KMS-11 (cell line): ENCODE measurements around the gene VAV2.

Experiments used
- H2AFZ ChIP-seq: fragments of 200-600 bp; sonication (generic); 2 replicates; pipeline ENCODE4 v1.6.1; 2016; ENCODE audit warnings: antibody characterized with exemption, mixed run types, low read depth
- H3K27ac ChIP-seq: fragments of 200-600 bp; sonication (generic); 2 replicates; pipeline ENCODE4 v1.6.1; 2016; ENCODE audit warnings: mild to moderate bottlenecking, mixed run types
- H3K27me3 ChIP-seq: fragments of 200-600 bp; sonication (generic); 2 replicates; pipeline ENCODE4 v1.6.1; 2017; ENCODE audit warnings: mild to moderate bottlenecking, low read depth, mixed run types, moderate library complexity; ENCODE audit not compliant: insufficient read depth
- H3K36me3 ChIP-seq: fragments of 200-600 bp; sonication (generic); 2 replicates; pipeline ENCODE4 v1.6.1; 2017; ENCODE audit warnings: mild to moderate bottlenecking, mixed run types; ENCODE audit not compliant: insufficient read depth
- H3K4me1 ChIP-seq: fragments of 200-600 bp; sonication (generic); 2 replicates; pipeline ENCODE4 v1.6.1; 2016; ENCODE audit warnings: mild to moderate bottlenecking, low read depth, mixed run types; ENCODE audit not compliant: poor library complexity, severe bottlenecking
- H3K4me2 ChIP-seq: fragments of 200-600 bp; sonication (generic); 2 replicates; pipeline ENCODE4 v1.7.0; 2016; ENCODE audit warnings: mild to moderate bottlenecking, mixed run types
- H3K4me3 ChIP-seq: fragments of 200-600 bp; sonication (generic); IDR thresholded peaks from 2 replicates; pipeline ENCODE4 v1.6.1; 2017; ENCODE audit warnings: low read depth, low read length, mixed read lengths; ENCODE audit not compliant: insufficient read depth
- H3K79me2 ChIP-seq: fragments of 200-600 bp; sonication (generic); 2 replicates; pipeline ENCODE4 v1.6.1; 2016; ENCODE audit warnings: low read depth, mixed run types; ENCODE audit not compliant: insufficient read depth
- H3K9ac ChIP-seq: fragments of 200-600 bp; sonication (generic); 2 replicates; pipeline ENCODE4 v1.6.1; 2016; ENCODE audit warnings: mild to moderate bottlenecking, mixed run types
- H4K20me1 ChIP-seq: fragments of 200-600 bp; sonication (generic); 2 replicates; pipeline ENCODE4 v1.6.1; 2016; ENCODE audit warnings: mild to moderate bottlenecking, mixed run types; ENCODE audit not compliant: insufficient read depth
- TF ChIP-seq, protein P1 (sequence below): fragments of 200-600 bp; sonication (generic); conservative IDR thresholded peaks from 2 replicates; pipeline ENCODE4 v1.6.1; 2017; ENCODE audit warnings: low read depth, mild to moderate bottlenecking, antibody characterized with exemption, low read length, moderate library complexity, mixed read lengths

Gene VAV2

DNA sequence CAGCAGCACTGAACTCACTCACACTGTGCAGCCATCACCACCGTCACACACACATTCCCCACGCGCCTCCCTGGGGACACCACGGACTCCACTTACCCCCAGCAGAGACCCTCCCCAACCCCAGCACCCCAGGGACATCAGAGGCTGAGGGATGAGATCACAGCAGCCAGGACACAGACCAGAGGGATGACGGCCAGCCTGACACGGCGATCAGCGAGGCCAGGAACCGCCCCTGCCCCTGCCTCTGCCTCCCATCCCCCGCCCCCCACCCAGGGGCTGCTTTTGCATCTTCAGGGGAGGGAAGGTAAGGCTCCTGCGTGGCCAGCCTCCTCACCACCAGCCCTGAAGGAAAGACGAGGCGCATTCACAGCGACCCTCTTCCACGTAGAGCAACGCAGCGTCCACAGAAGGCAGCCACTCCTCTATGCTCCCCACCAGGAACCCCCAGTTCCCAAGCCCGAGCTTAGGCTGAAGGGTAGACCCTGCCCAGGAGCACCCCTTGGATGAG lies 104.5 kb downstream of the VAV2 start:
- Histone ChIP-seq H3K4me1 (no peaks in the 10 kb centered on the region), H3K27ac (no peak overlapping the region)
- TF ChIP-seq, protein P1, sequence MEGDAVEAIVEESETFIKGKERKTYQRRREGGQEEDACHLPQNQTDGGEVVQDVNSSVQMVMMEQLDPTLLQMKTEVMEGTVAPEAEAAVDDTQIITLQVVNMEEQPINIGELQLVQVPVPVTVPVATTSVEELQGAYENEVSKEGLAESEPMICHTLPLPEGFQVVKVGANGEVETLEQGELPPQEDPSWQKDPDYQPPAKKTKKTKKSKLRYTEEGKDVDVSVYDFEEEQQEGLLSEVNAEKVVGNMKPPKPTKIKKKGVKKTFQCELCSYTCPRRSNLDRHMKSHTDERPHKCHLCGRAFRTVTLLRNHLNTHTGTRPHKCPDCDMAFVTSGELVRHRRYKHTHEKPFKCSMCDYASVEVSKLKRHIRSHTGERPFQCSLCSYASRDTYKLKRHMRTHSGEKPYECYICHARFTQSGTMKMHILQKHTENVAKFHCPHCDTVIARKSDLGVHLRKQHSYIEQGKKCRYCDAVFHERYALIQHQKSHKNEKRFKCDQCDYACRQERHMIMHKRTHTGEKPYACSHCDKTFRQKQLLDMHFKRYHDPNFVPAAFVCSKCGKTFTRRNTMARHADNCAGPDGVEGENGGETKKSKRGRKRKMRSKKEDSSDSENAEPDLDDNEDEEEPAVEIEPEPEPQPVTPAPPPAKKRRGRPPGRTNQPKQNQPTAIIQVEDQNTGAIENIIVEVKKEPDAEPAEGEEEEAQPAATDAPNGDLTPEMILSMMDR = no peak

DNA sequence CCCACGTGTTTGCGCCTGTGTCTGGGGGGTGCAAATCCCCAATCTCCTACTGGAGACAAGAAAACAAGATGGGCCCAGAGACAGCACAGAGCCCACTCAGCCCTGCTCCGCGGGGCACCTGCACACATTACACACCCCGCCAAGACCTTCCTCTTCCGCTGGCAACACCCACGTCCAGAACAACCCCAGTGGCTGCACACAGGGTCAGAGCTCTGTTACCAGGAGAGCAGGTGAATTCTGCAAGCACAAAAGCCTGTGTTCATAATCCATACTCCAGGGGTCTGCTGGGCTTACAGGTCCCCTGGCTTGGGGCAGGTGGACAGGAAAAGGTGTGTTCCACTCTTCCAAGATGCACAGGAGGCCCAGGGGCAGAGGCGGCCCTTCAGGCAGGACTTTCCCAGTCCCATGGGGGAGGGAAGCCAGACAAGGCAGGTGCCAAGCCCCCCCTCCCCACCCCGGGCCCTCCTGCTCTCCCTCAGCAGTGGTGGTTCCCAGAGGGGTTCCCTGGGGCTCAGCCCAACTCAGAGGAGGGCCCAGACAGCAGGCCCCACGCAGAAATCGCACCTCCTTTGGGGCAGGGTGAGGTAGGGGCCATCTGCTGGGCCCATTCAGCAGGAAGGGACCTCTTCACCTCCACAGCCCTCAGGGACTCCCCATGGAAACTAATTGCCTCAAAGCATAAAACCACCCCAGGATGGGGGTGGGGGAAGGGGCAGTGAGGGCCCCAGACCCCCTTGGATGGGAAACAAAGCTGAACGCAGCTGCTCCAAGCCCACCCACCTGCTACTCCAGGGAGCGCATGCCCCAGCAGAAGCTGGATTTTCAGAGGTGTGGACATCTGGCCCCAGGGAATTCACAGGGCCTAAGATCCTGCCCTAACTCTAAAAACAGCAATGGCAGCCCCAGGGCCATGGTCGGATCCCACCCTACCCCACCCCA lies 105.3 kb downstream of the VAV2 start:
- no peak overlapping the region for H3K4me2 ChIP-seq
- no peak overlapping the region for H3K4me3 ChIP-seq
- H3K27ac ChIP-seq = no peak overlapping the region
- no peaks in the 10 kb centered on the region for H4K20me1 ChIP-seq
- H3K27me3 ChIP-seq = no peaks in the 10 kb centered on the region
- TF ChIP-seq, protein P1 = no peak
- no peak overlapping the region for H2AFZ ChIP-seq
- no peaks in the 10 kb centered on the region for H3K4me1 ChIP-seq
- H3K9ac ChIP-seq = no peak overlapping the region
- H3K79me2 ChIP-seq = no peaks in the 10 kb centered on the region
- H3K36me3 ChIP-seq = no peaks in the 10 kb centered on the region

More for the DNA sequence above, 104.5 kb downstream of the VAV2 start:
- no peaks in the 10 kb centered on the region for H3K79me2 ChIP-seq
- no peak overlapping the region for H3K9ac ChIP-seq
- no peak overlapping the region for H3K4me3 ChIP-seq
- H2AFZ ChIP-seq = no peak overlapping the region
- no peaks in the 10 kb centered on the region for H3K36me3 ChIP-seq
- no peaks in the 10 kb centered on the region for H4K20me1 ChIP-seq
- H3K4me2 ChIP-seq = no peak overlapping the region
- H3K27me3 ChIP-seq = no peaks in the 10 kb centered on the region

DNA sequence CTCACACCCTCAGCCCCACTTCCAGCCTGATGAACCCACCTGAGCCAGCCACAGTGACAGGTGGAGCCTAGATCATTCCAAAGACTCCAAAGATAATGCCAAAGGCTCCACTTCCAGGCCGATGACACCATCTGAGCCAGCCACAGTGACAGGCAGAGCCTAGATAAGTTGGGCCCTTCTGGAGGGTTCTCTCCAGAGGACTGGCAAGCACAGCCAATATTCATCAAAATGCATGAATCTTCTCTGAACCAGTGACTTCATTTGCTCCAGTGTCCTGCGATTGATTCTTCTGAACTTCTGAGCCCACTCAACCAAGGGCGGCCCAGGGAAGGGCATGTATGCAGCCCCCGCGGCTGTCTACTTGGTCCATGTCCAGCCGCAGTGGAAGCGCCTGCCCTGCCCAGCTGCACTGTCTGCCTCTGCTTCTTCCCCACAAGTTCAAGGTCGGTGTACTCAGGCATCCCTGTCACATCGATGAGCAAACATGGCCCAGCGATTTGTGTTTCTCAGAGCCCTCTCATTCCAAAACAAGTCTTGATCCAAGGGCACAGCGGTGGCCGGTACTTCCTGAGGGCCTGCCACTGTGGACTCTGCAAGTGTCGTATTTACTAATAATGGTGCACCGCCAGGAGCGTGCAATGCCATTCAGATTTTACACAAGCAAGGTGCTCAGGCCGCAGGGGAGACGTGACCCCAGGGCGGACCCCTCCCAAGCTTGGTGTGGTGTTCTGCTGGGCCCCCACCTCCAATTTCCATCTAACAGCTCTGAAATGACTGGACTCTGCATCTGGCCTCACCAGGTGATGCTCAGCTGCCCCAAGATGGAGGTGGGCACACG lies 107.0 kb downstream of the VAV2 start:
- no peak overlapping the region for H3K9ac ChIP-seq
- TF ChIP-seq, protein P1 = no peak
- H2AFZ ChIP-seq = no peak overlapping the region
- H3K4me2 ChIP-seq = no peak overlapping the region
- no peaks in the 10 kb centered on the region for H3K79me2 ChIP-seq
- no peak overlapping the region for H3K4me3 ChIP-seq
- H3K27me3 ChIP-seq = no peaks in the 10 kb centered on the region
- H3K27ac ChIP-seq = no peak overlapping the region
- H4K20me1 ChIP-seq = no peaks in the 10 kb centered on the region
- H3K36me3 ChIP-seq = no peaks in the 10 kb centered on the region
- H3K4me1 ChIP-seq = no peaks in the 10 kb centered on the region

DNA sequence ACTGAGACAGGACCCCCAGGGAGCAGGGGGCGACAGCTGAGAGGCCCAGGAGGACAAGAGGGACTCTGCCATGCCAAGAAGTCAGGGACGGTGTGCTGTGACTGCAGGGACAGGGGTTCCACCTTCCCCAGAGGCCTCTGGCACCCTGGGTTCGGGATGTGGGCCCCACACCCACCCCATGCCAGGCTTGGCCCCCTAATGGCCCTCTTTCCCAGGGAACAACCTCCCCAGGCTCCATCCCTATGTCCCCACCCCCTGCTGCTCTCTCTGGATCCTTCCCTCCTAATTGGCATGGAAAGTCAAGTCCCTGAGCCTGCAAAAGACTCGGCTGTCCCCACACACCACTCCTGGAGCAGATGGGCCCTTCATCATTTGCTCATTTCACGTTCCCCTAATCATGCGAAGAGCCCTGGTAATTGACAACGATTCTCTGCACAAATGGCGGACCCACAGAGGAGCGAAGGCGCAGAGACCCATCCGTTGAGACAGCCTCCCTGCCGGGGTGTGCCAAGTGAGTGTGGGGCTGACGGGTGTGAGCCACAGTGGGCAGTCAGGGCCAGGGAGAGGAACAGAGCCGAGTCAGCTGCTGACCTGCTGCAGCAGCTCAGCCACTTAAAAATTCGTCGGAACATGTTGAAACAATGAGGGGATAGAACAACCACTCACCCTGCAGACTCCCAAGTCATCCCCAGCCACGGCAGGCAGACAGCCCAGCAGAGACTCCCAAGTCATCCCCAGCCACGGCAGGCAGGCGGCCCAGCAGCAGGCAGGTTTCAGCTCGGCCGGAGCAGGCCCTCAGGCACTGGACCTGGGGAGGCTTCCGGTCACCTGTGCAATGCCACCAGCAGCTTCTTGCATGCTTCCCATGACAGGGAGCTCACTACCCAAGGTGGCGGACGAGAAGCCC lies 109.0 kb downstream of the VAV2 start:
- H3K9ac ChIP-seq = no peak overlapping the region
- TF ChIP-seq, protein P1 = no peak
- H3K4me3 ChIP-seq = no peak overlapping the region
- H3K36me3 ChIP-seq = no peaks in the 10 kb centered on the region
- no peak overlapping the region for H2AFZ ChIP-seq
- H4K20me1 ChIP-seq = no peaks in the 10 kb centered on the region
- no peak overlapping the region for H3K27ac ChIP-seq
- no peaks in the 10 kb centered on the region for H3K4me1 ChIP-seq
- no peak overlapping the region for H3K4me2 ChIP-seq
- no peaks in the 10 kb centered on the region for H3K79me2 ChIP-seq
- no peaks in the 10 kb centered on the region for H3K27me3 ChIP-seq
